Testis (tissue), 2 donors: Measurements from ENCODE around the gene SMIM38.

Experiments used
- CTCF ChIP-seq, 3 experiments: fragments of 450-650 bp in 2 of 3; fragments of 200-600 bp in 1 of 3; sonication (generic) in 1 of 3; IDR thresholded peaks; one replicate each; pipeline ENCODE4 v1.5.1; 2016 to 2019; ENCODE audit warnings: antibody characterized with exemption in 3 of 3, mild to moderate bottlenecking in 2 of 3, moderate library complexity in 1 of 3
- POLR2A ChIP-seq: fragments of 450-650 bp; IDR thresholded peaks from one replicate; pipeline ENCODE4 v1.6.1; 2017; ENCODE audit warnings: antibody characterized with exemption, mild to moderate bottlenecking, moderate library complexity

GRCh38 chr11:69154938-69155301, 815 bp upstream of the SMIM38 start:
- TF ChIP-seq CTCF (IDR thresholded peaks at IDR 0.05) (no peak), POLR2A (no peak)
